ENCODE data around the gene UQCC2.

UQCC2 gene

DNA sequence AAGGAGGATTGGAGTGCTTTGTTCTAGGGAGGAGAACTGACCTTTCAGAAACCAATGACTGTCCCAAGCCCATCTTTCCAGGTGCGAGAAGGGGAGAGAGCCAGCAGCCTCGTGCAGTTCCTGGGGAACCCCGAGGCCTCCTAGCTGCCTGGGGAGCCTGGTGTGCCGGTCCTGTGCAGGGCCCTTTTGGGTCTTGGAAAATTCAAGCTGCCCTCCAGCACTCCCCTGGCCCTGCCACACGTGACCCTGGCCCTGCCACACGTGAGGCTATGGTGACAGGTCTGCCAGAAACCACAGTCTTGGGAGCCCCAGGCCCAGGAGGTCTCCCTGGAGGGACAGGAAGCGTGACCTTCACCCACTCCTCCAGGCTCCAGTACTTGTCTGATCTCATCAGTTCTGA, 19.5 kb upstream of the UQCC2 start:
- TF ChIP-seq POLR2A (IDR thresholded peaks at IDR 0.05; ENCODE audit: low read depth, low read length), result no peak
- no peak for TF ChIP-seq TAF1 (IDR thresholded peaks at IDR 0.05; ENCODE audit: borderline replicate concordance, low read depth, low read length)
- no peak for TF ChIP-seq POLR2AphosphoS5 (IDR thresholded peaks at IDR 0.05; ENCODE audit: low read depth, low read length)
- no peak for DNase-seq (ENCODE audit: insufficient read length)
- FAIRE-seq, result no peak

DNA sequence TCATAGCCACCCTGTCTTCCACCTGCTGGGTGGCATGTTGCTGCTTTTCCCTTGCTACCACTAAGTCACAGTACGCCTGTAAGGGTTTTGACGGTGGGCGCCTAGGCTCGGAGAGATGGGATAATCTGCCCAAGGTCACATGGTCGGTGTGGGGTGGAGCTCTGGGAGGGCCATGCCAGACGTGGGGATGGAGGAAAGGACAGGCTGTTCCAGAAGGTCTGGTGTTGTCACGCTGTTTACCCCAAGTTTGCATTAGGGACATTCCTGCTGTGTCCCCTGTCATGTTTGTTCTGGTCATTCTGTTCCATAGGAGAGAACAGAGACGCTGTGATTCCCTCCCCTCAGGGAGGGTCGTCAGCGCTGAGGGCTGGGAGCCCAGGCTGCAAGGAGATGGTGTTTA, 19.1 kb upstream of the UQCC2 start:
- DNase-seq (ENCODE audit: insufficient read length), result no peak
- no peak for TF ChIP-seq TAF1 (IDR thresholded peaks at IDR 0.05; ENCODE audit: borderline replicate concordance, low read depth, low read length)
- TF ChIP-seq POLR2A (IDR thresholded peaks at IDR 0.05; ENCODE audit: low read depth, low read length), result no peak
- TF ChIP-seq POLR2AphosphoS5 (IDR thresholded peaks at IDR 0.05; ENCODE audit: low read depth, low read length), result no peak
- no peak for FAIRE-seq

- no peak for TF ChIP-seq POLR2A (IDR thresholded peaks at IDR 0.05; ENCODE audit: low read depth, low read length)
- TF ChIP-seq POLR2AphosphoS5 (IDR thresholded peaks at IDR 0.05; ENCODE audit: low read depth, low read length), result no peak
- TF ChIP-seq TAF1 (IDR thresholded peaks at IDR 0.05; ENCODE audit: borderline replicate concordance, low read depth, low read length), result no peak
- DNase-seq (ENCODE audit: insufficient read length), result no peak
- FAIRE-seq, result no peak
Observed at GRCh38 chr6:33729059-33729458, 17.6 kb upstream of the UQCC2 start.

- no peak for FAIRE-seq
- no peak for DNase-seq (ENCODE audit: insufficient read length)
- TF ChIP-seq TAF1 (IDR thresholded peaks at IDR 0.05; ENCODE audit: borderline replicate concordance, low read depth, low read length), result no peak
- TF ChIP-seq POLR2A (IDR thresholded peaks at IDR 0.05; ENCODE audit: low read depth, low read length), result no peak
- no peak for TF ChIP-seq POLR2AphosphoS5 (IDR thresholded peaks at IDR 0.05; ENCODE audit: low read depth, low read length)
Observed at GRCh38 chr6:33728438-33728837, 16.9 kb upstream of the UQCC2 start.

- no peak for FAIRE-seq
- DNase-seq (ENCODE audit: insufficient read length), result no peak
- TF ChIP-seq TAF1 (IDR thresholded peaks at IDR 0.05; ENCODE audit: borderline replicate concordance, low read depth, low read length) (no peak), POLR2AphosphoS5 (IDR thresholded peaks at IDR 0.05; ENCODE audit: low read depth, low read length) (no peak), POLR2A (IDR thresholded peaks at IDR 0.05; ENCODE audit: low read depth, low read length) (no peak)
Observed at GRCh38 chr6:33727932-33728331, 16.4 kb upstream of the UQCC2 start.

DNA sequence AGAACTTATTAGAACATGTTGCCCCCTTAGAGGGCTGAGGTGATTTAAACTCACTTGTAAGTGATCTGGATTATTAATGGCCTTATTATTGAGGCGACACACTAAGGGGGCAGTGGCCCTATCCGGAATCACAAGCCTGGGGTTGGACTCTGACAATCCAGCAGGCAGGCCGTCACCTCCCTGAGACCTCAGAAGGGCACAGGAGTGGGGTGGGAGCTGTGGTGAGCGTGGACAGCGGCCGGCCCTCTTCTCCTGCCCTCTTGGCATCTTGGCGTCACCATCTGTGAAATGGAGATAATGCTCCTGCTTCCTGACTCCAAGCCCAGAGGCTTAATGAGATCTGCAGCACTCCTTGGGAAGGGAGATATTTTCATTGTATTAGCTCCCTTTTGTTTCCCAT, 15.6 kb upstream of the UQCC2 start:
- FAIRE-seq, result no peak
- no peak for DNase-seq (ENCODE audit: insufficient read length)
- TF ChIP-seq POLR2AphosphoS5 (IDR thresholded peaks at IDR 0.05; ENCODE audit: low read depth, low read length), result no peak
- TF ChIP-seq TAF1 (IDR thresholded peaks at IDR 0.05; ENCODE audit: borderline replicate concordance, low read depth, low read length), result no peak
- no peak for TF ChIP-seq POLR2A (IDR thresholded peaks at IDR 0.05; ENCODE audit: low read depth, low read length)

DNA sequence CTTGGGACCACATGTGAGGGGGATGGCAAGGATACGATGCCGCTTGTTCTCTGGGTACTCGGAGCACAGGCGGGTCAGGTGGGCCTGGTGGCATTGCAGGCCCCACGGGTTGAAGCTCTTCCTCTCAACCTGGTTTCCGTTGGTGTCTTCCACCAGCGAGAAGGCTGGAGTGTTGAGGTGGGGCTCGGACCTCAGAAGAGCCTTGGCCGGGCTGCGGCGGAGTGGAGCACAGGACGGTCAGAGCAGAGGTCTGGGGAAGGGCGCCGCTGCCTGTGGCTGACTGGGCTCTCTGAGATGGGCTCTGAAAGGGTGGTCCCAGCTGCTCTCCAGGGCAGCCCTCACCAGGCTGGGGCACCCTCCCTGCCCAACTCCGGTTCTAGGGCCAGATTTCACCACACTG, 15.2 kb upstream of the UQCC2 start:
- FAIRE-seq (no peak), DNase-seq (ENCODE audit: insufficient read length) (no peak)
- TF ChIP-seq TAF1 (IDR thresholded peaks at IDR 0.05; ENCODE audit: borderline replicate concordance, low read depth, low read length) (no peak), POLR2AphosphoS5 (IDR thresholded peaks at IDR 0.05; ENCODE audit: low read depth, low read length) (no peak), POLR2A (IDR thresholded peaks at IDR 0.05; ENCODE audit: low read depth, low read length) (no peak)

GRCh38 chr6:33725891-33726673, 14.6 kb upstream of the UQCC2 start:
- FAIRE-seq, result no peak
- TF ChIP-seq TAF1 (IDR thresholded peaks at IDR 0.05; ENCODE audit: borderline replicate concordance, low read depth, low read length), result no peak
- TF ChIP-seq POLR2A (IDR thresholded peaks at IDR 0.05; ENCODE audit: low read depth, low read length), result no peak
- no peak for TF ChIP-seq POLR2AphosphoS5 (IDR thresholded peaks at IDR 0.05; ENCODE audit: low read depth, low read length)
- DNase-seq (ENCODE audit: insufficient read length), result no peak

DNA sequence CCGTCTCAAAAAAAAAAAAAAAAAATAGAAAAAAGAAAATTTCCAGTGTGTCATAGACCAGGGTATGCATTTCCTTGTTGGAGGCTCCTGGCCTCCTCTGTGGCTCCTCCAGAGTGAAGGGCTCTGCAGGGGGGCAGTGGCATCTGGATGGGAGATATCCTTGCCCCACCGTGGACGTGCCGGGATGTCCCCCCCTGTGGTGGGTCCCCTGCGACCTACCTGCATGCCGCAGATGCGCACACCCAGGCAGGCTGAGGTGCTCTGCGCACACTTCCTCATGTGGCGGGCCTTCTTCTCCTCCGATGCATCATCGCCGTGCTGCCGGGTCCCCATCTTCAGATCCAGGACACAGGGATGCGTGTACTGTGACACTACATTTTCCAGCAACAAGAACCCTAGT, 13.7 kb upstream of the UQCC2 start:
- no peak for TF ChIP-seq TAF1 (IDR thresholded peaks at IDR 0.05; ENCODE audit: borderline replicate concordance, low read depth, low read length)
- no peak for TF ChIP-seq POLR2AphosphoS5 (IDR thresholded peaks at IDR 0.05; ENCODE audit: low read depth, low read length)
- no peak for TF ChIP-seq POLR2A (IDR thresholded peaks at IDR 0.05; ENCODE audit: low read depth, low read length)
- FAIRE-seq, result no peak
- DNase-seq (ENCODE audit: insufficient read length), result no peak

- TF ChIP-seq TAF1 (IDR thresholded peaks at IDR 0.05; ENCODE audit: borderline replicate concordance, low read depth, low read length), result no peak
- TF ChIP-seq POLR2A (IDR thresholded peaks at IDR 0.05; ENCODE audit: low read depth, low read length), result no peak
- no peak for TF ChIP-seq POLR2AphosphoS5 (IDR thresholded peaks at IDR 0.05; ENCODE audit: low read depth, low read length)
- no peak for FAIRE-seq
- no peak for DNase-seq (ENCODE audit: insufficient read length)
Observed at GRCh38 chr6:33724102-33725023, 12.9 kb upstream of the UQCC2 start.

GRCh38 chr6:33723371-33724085, 12.0 kb upstream of the UQCC2 start:
- TF ChIP-seq TAF1 (IDR thresholded peaks at IDR 0.05; ENCODE audit: borderline replicate concordance, low read depth, low read length) (no peak), POLR2A (IDR thresholded peaks at IDR 0.05; ENCODE audit: low read depth, low read length) (no peak), POLR2AphosphoS5 (IDR thresholded peaks at IDR 0.05; ENCODE audit: low read depth, low read length) (no peak)
- DNase-seq (ENCODE audit: insufficient read length) (no peak), FAIRE-seq (no peak)
